Activated T-helper 1 cell treated with anti-CD3 and anti-CD28 coated beads, Interleukin-12 subunit alpha, Interleukin-12 subunit beta, Interleukin-2, Interleukin-4 antibody, amounts not matched to agents 30 ng/mL and 10 ng/mL and 1 ng/mL, durations not matched to agents 14 hours and 24 hours and 36 hours (primary cell): ENCODE data around the gene SLC38A8. TPM values are rescaled to one million over a fixed set of nuclear protein-coding genes. Genes with fewer than 3 reads are reported as not detected.

Experiments used
- DNase-seq: peaks from one replicate; pipeline ENCODE4 v3.0.0; 2021; ENCODE audit warnings: low spot score
- H3K27ac Mint-ChIP-seq: one replicate; pipeline ENCODE4 v1.8.0; 2021; ENCODE audit warnings: mild to moderate bottlenecking, mixed read lengths
- H3K27me3 Mint-ChIP-seq: one replicate; pipeline ENCODE4 v1.8.0; 2022; ENCODE audit warnings: mild to moderate bottlenecking, moderate library complexity, mixed read lengths; ENCODE audit not compliant: insufficient read depth
- H3K36me3 Mint-ChIP-seq: one replicate; pipeline ENCODE4 v1.8.0; 2021; ENCODE audit warnings: low read depth, mixed read lengths
- H3K4me1 Mint-ChIP-seq: one replicate; pipeline ENCODE4 v1.8.0; 2021; ENCODE audit warnings: low read depth, mixed read lengths
- H3K4me3 Mint-ChIP-seq: one replicate; pipeline ENCODE4 v1.8.0; 2021; ENCODE audit warnings: mild to moderate bottlenecking, moderate library complexity, mixed read lengths
- H3K9me3 Mint-ChIP-seq: one replicate; pipeline ENCODE4 v1.8.0; 2021; ENCODE audit warnings: mixed read lengths
- intact Hi-C: fragments of 100-400 bp; cut with micrococcal nuclease; formaldehyde crosslinking; loops from one replicate; pipeline ENCODE4 v1.15.1; 2024
- total RNA-seq: library from RNA; stranded (reverse); gene quantifications from 2 replicates; pipeline ENCODE4 v1.2.3, GENCODE V29; 2022

SLC38A8 gene
- total RNA-seq, 1 donor from 2014 or later, result not detected

GRCh38 chr16:84081446-84081989 lies 38.9 kb upstream of the SLC38A8 start:
- Mint-ChIP-seq H3K36me3 (peaks cover 40% of the 10 kb centered on the region), H3K4me1 (peaks cover 14% of the 10 kb centered on the region), H3K9me3 (no peaks in the 10 kb centered on the region), H3K27me3 (no peaks in the 10 kb centered on the region), H3K4me3 (no peak overlapping the region), H3K27ac (no peak overlapping the region)
- intact Hi-C loops, result no loop called here
- DNase-seq, result no peak

GRCh38 chr16:84080813-84081212 lies 38.2 kb upstream of the SLC38A8 start:
- Mint-ChIP-seq H3K36me3 (peaks cover 35% of the 10 kb centered on the region), H3K27ac (no peak overlapping the region)

GRCh38 chr16:84080378-84080777 lies 37.8 kb upstream of the SLC38A8 start:
- H3K4me1 Mint-ChIP-seq, result peaks cover 6% of the 10 kb centered on the region

More at GRCh38 chr16:84080813-84081212, 38.2 kb upstream of the SLC38A8 start:
- intact Hi-C loops, result no loop called here
- Mint-ChIP-seq H3K9me3 (no peaks in the 10 kb centered on the region), H3K4me1 (peaks cover 8% of the 10 kb centered on the region), H3K27me3 (no peaks in the 10 kb centered on the region), H3K4me3 (no peak overlapping the region)
- no peak for DNase-seq

GRCh38 chr16:84079664-84080063 lies 37.1 kb upstream of the SLC38A8 start:
- intact Hi-C loops, result no loop called here
- Mint-ChIP-seq H3K27me3 (no peaks in the 10 kb centered on the region), H3K36me3 (peaks cover 37% of the 10 kb centered on the region), H3K9me3 (no peaks in the 10 kb centered on the region), H3K4me3 (no peak overlapping the region), H3K4me1 (peaks cover 2% of the 10 kb centered on the region), H3K27ac (no peak overlapping the region)
- DNase-seq, result no peak

More at GRCh38 chr16:84080378-84080777, 37.8 kb upstream of the SLC38A8 start:
- intact Hi-C loops, result no loop called here
- Mint-ChIP-seq H3K4me3 (no peak overlapping the region), H3K27me3 (no peaks in the 10 kb centered on the region), H3K27ac (no peak overlapping the region), H3K36me3 (peaks cover 37% of the 10 kb centered on the region), H3K9me3 (no peaks in the 10 kb centered on the region)
- no peak for DNase-seq

GRCh38 chr16:84075376-84075775 lies 32.8 kb upstream of the SLC38A8 start:
- peaks cover 36% of the 10 kb centered on the region for H3K36me3 Mint-ChIP-seq
- no peaks in the 10 kb centered on the region for H3K9me3 Mint-ChIP-seq
- no peaks in the 10 kb centered on the region for H3K27me3 Mint-ChIP-seq
- intact Hi-C loops, result no loop called here
- no peak for DNase-seq
- H3K4me3 Mint-ChIP-seq, result no peak overlapping the region
- no peaks in the 10 kb centered on the region for H3K4me1 Mint-ChIP-seq
- no peak overlapping the region for H3K27ac Mint-ChIP-seq

- no peak for DNase-seq
- no peaks in the 10 kb centered on the region for H3K27me3 Mint-ChIP-seq
- no peak overlapping the region for H3K27ac Mint-ChIP-seq
- peaks cover 34% of the 10 kb centered on the region for H3K36me3 Mint-ChIP-seq
- H3K9me3 Mint-ChIP-seq, result no peaks in the 10 kb centered on the region
- intact Hi-C loops, result no loop called here
- no peak overlapping the region for H3K4me3 Mint-ChIP-seq
- no peaks in the 10 kb centered on the region for H3K4me1 Mint-ChIP-seq
Measured at GRCh38 chr16:84074721-84075120, 32.1 kb upstream of the SLC38A8 start.

- Mint-ChIP-seq H3K9me3 (no peaks in the 10 kb centered on the region), H3K36me3 (peaks cover 37% of the 10 kb centered on the region), H3K4me3 (no peak overlapping the region), H3K27ac (no peak overlapping the region), H3K27me3 (no peaks in the 10 kb centered on the region), H3K4me1 (no peaks in the 10 kb centered on the region)
- intact Hi-C loops, result no loop called here
- DNase-seq, result no peak
Measured at GRCh38 chr16:84072014-84072413, 29.4 kb upstream of the SLC38A8 start.

GRCh38 chr16:84071121-84071520 lies 28.5 kb upstream of the SLC38A8 start:
- DNase-seq, result no peak
- H3K36me3 Mint-ChIP-seq, result peaks cover 36% of the 10 kb centered on the region
- intact Hi-C loops, result no loop called here
- no peaks in the 10 kb centered on the region for H3K27me3 Mint-ChIP-seq
- no peaks in the 10 kb centered on the region for H3K9me3 Mint-ChIP-seq
- H3K4me3 Mint-ChIP-seq, result no peak overlapping the region
- H3K4me1 Mint-ChIP-seq, result no peaks in the 10 kb centered on the region
- H3K27ac Mint-ChIP-seq, result no peak overlapping the region

GRCh38 chr16:84069540-84069939 lies 26.9 kb upstream of the SLC38A8 start:
- Mint-ChIP-seq H3K9me3 (no peaks in the 10 kb centered on the region), H3K4me3 (no peak overlapping the region), H3K36me3 (peaks cover 33% of the 10 kb centered on the region), H3K27me3 (no peaks in the 10 kb centered on the region), H3K4me1 (no peaks in the 10 kb centered on the region), H3K27ac (no peak overlapping the region)
- DNase-seq, result no peak
- intact Hi-C loops, result no loop called here

GRCh38 chr16:84068783-84069462 lies 26.3 kb upstream of the SLC38A8 start:
- intact Hi-C loops, result no loop called here
- no peaks in the 10 kb centered on the region for H3K27me3 Mint-ChIP-seq
- no peaks in the 10 kb centered on the region for H3K4me1 Mint-ChIP-seq
- no peaks in the 10 kb centered on the region for H3K9me3 Mint-ChIP-seq
- peaks cover 31% of the 10 kb centered on the region for H3K36me3 Mint-ChIP-seq
- H3K27ac Mint-ChIP-seq, result no peak overlapping the region
- no peak for DNase-seq
- H3K4me3 Mint-ChIP-seq, result no peak overlapping the region

GRCh38 chr16:84068041-84068440 lies 25.4 kb upstream of the SLC38A8 start:
- Mint-ChIP-seq H3K36me3 (peaks cover 35% of the 10 kb centered on the region), H3K27ac (no peak overlapping the region), H3K4me3 (no peak overlapping the region), H3K27me3 (no peaks in the 10 kb centered on the region), H3K4me1 (no peaks in the 10 kb centered on the region), H3K9me3 (no peaks in the 10 kb centered on the region)
- DNase-seq, result no peak
- intact Hi-C loops, result no loop called here

GRCh38 chr16:84067640-84068039 lies 25.0 kb upstream of the SLC38A8 start:
- no peak for DNase-seq
- Mint-ChIP-seq H3K4me1 (no peaks in the 10 kb centered on the region), H3K27ac (no peak overlapping the region), H3K9me3 (no peaks in the 10 kb centered on the region), H3K4me3 (no peak overlapping the region), H3K36me3 (peaks cover 38% of the 10 kb centered on the region), H3K27me3 (no peaks in the 10 kb centered on the region)
- intact Hi-C loops, result no loop called here

- Mint-ChIP-seq H3K4me1 (no peaks in the 10 kb centered on the region), H3K27ac (no peak overlapping the region), H3K27me3 (no peaks in the 10 kb centered on the region), H3K9me3 (no peaks in the 10 kb centered on the region), H3K4me3 (no peak overlapping the region), H3K36me3 (peaks cover 32% of the 10 kb centered on the region)
- intact Hi-C loops, result loop anchor here (1.0 kb wide), 3 partner anchors 109 to 239 kb away; no protein-coding TSS in a partner anchor
- peak; percentile 21 for DNase-seq
Measured at GRCh38 chr16:84065536-84066132, 23.0 kb upstream of the SLC38A8 start.
